Measurements from ENCODE around the gene ADORA1. TPM values are rescaled to one million over a fixed set of nuclear protein-coding genes. Genes with fewer than 3 reads are reported as not detected.

ADORA1 gene
- total RNA-seq, 3 donors from 2014 or later (not counting 1 experiment from before 2014, with no cell fraction given): not detected

- H3K4me3 Mint-ChIP-seq: no peak overlapping the region
- TF ChIP-seq CTCF (IDR thresholded peaks at IDR 0.05): no peak
- intact Hi-C loops (cut with micrococcal nuclease): no loop called here
- H3K9me3 Mint-ChIP-seq: no peaks in the 10 kb centered on the region
- Histone ChIP-seq H3K27ac (ENCODE audit: low read length) (no peak overlapping the region), H3K27me3 (ENCODE audit: control insufficient read depth, insufficient read depth, low read length) (peaks cover 2% of the 10 kb centered on the region), H3K9me3 (ENCODE audit: control insufficient read depth, insufficient read depth, low read length) (no peaks in the 10 kb centered on the region), H3K36me3 (ENCODE audit: control insufficient read depth, insufficient read depth, low read length) (no peaks in the 10 kb centered on the region), H3K4me1 (ENCODE audit: control insufficient read depth, insufficient read depth, low read length) (peaks cover 10% of the 10 kb centered on the region), H3K4me3 (ENCODE audit: low read length) (no peak overlapping the region)
- no peak for DNase-seq
- 65% methylated on average over 5 of the region's 5 CpGs for WGBS (ENCODE audit: insufficient coverage)
- H3K27me3 Mint-ChIP-seq (ENCODE audit: low read depth in 2 of 2): peaks cover 32 to 45% of the 10 kb centered on the region in 2 donors
- ATAC-seq: no peak
- no peak overlapping the region for H3K27ac Mint-ChIP-seq
- H3K36me3 Mint-ChIP-seq: no peaks in the 10 kb centered on the region
- peaks cover 4 to 6% of the 10 kb centered on the region in 2 donors for H3K4me1 Mint-ChIP-seq
Measured at GRCh38 chr1:203080456-203080855, 47.1 kb upstream of the ADORA1 start.

GRCh38 chr1:203081465-203082230 lies 45.9 kb upstream of the ADORA1 start:
- no peaks in the 10 kb centered on the region for H3K36me3 Mint-ChIP-seq
- no peak for TF ChIP-seq CTCF (IDR thresholded peaks at IDR 0.05)
- no peaks in the 10 kb centered on the region for H3K9me3 Mint-ChIP-seq
- Histone ChIP-seq H3K4me1 (ENCODE audit: control insufficient read depth, insufficient read depth, low read length) (no peaks in the 10 kb centered on the region), H3K27me3 (ENCODE audit: control insufficient read depth, insufficient read depth, low read length) (no peaks in the 10 kb centered on the region), H3K27ac (ENCODE audit: low read length) (no peak overlapping the region), H3K36me3 (ENCODE audit: control insufficient read depth, insufficient read depth, low read length) (no peaks in the 10 kb centered on the region), H3K9me3 (ENCODE audit: control insufficient read depth, insufficient read depth, low read length) (no peaks in the 10 kb centered on the region), H3K4me3 (ENCODE audit: low read length) (no peak overlapping the region)
- H3K27ac Mint-ChIP-seq: no peak overlapping the region
- H3K4me3 Mint-ChIP-seq: no peak overlapping the region
- ATAC-seq: no peak
- 80% methylated on average over 9 of the region's 9 CpGs for WGBS (ENCODE audit: insufficient coverage)
- DNase-seq: no peak
- intact Hi-C loops (cut with micrococcal nuclease): no loop called here
- H3K27me3 Mint-ChIP-seq (ENCODE audit: low read depth in 2 of 2): peaks cover 25 to 37% of the 10 kb centered on the region in 2 donors
- H3K4me1 Mint-ChIP-seq: no peaks in the 10 kb centered on the region

GRCh38 chr1:203082231-203082505 lies 45.4 kb upstream of the ADORA1 start:
- no peaks in the 10 kb centered on the region for H3K9me3 Mint-ChIP-seq
- H3K4me1 Mint-ChIP-seq: no peaks in the 10 kb centered on the region
- WGBS (ENCODE audit: insufficient coverage): 88% methylated on average over 3 of the region's 3 CpGs

More at GRCh38 chr1:203082231-203082505, 45.4 kb upstream of the ADORA1 start:
- DNase-seq (no peak), ATAC-seq (no peak)
- Histone ChIP-seq H3K27me3 (ENCODE audit: control insufficient read depth, insufficient read depth, low read length) (no peaks in the 10 kb centered on the region), H3K4me3 (ENCODE audit: low read length) (no peak overlapping the region), H3K9me3 (ENCODE audit: control insufficient read depth, insufficient read depth, low read length) (no peaks in the 10 kb centered on the region), H3K36me3 (ENCODE audit: control insufficient read depth, insufficient read depth, low read length) (no peaks in the 10 kb centered on the region), H3K27ac (ENCODE audit: low read length) (no peak overlapping the region), H3K4me1 (ENCODE audit: control insufficient read depth, insufficient read depth, low read length) (no peaks in the 10 kb centered on the region)
- TF ChIP-seq CTCF (IDR thresholded peaks at IDR 0.05): no peak
- Mint-ChIP-seq H3K36me3 (no peaks in the 10 kb centered on the region), H3K4me3 (no peak overlapping the region), H3K27me3 (ENCODE audit: low read depth in 2 of 2) (peaks cover 21 to 33% of the 10 kb centered on the region in 2 donors), H3K27ac (no peak overlapping the region)
- intact Hi-C loops (cut with micrococcal nuclease): no loop called here
